PC-9 (cell line): ENCODE data around the gene KCNK2. TPM values are rescaled to one million over a fixed set of nuclear protein-coding genes. Genes with fewer than 3 reads are reported as not detected.

ENCODE experiments used
- BruUV-seq: library from RNA; stranded (reverse); fragments of 400-500 nt; replicated peaks from 2 replicates; lab custom pipeline; 2021; lab: Mats Ljungman, UMichigan
- CTCF ChIA-PET: fragments of 300-600 bp; sonication (Branson Sonifier 250); formaldehyde crosslinking; loops from one replicate; lab custom pipeline; 2022; ENCODE audit warnings: antibody characterized with exemption; lab: Charles Lee
- POLR2A ChIA-PET: fragments of 300-600 bp; sonication (Branson Sonifier 250); formaldehyde crosslinking; loops from one replicate; lab custom pipeline; 2022; ENCODE audit warnings: antibody characterized with exemption; ENCODE audit not compliant: unreplicated experiment; lab: Charles Lee
- DNase-seq, 2 experiments: peaks; one replicate each; pipeline versions ENCODE4 v3.0.0 to v3.0.0-alpha.2; 2015 to 2022; ENCODE audit warnings: mixed read lengths in 1 of 2
- H2AFZ ChIP-seq: fragments of 200-600 bp; sonication (generic); 2 replicates; pipeline ENCODE4 v1.8.1; 2017; ENCODE audit warnings: antibody characterized with exemption
- H3F3A ChIP-seq: fragments of 200-600 bp; sonication (generic); 2 replicates; pipeline ENCODE4 v1.8.1; 2017; ENCODE audit warnings: antibody characterized with exemption, mild to moderate bottlenecking, low read depth; ENCODE audit not compliant: insufficient read depth
- H3K27ac ChIP-seq: fragments of 200-600 bp; sonication (generic); 2 replicates; pipeline ENCODE4 v1.6.1; 2016; ENCODE audit warnings: mixed run types
- H3K27me3 ChIP-seq: fragments of 200-600 bp; sonication (generic); 2 replicates; pipeline ENCODE4 v1.6.1; 2016; ENCODE audit warnings: low read depth, mixed run types; ENCODE audit not compliant: insufficient read depth
- H3K36me3 ChIP-seq: fragments of 200-600 bp; sonication (generic); 2 replicates; pipeline ENCODE4 v1.6.1; 2016; ENCODE audit warnings: low read depth, mixed run types
- H3K4me1 ChIP-seq: fragments of 200-600 bp; sonication (generic); replicated peaks from 2 replicates; pipeline ENCODE4 v1.6.1; 2016; ENCODE audit warnings: mixed run types; ENCODE audit not compliant: insufficient read depth
- H3K4me2 ChIP-seq: fragments of 200-600 bp; sonication (generic); 2 replicates; pipeline ENCODE4 v1.6.1; 2017; ENCODE audit warnings: mixed run types
- H3K4me3 ChIP-seq: fragments of 200-600 bp; sonication (generic); 2 replicates; pipeline ENCODE4 v1.6.1; 2016; ENCODE audit warnings: mixed run types
- H3K79me2 ChIP-seq: fragments of 200-600 bp; sonication (generic); 2 replicates; pipeline ENCODE4 v1.6.1; 2017; ENCODE audit warnings: low read depth, mixed run types
- H3K9me2 ChIP-seq: fragments of 200-600 bp; sonication (generic); 2 replicates; pipeline ENCODE4 v1.8.1; 2017; ENCODE audit warnings: mild to moderate bottlenecking; ENCODE audit not compliant: insufficient read depth
- H3K9me3 ChIP-seq: fragments of 200-600 bp; sonication (generic); 2 replicates; pipeline ENCODE4 v1.8.1; 2016; ENCODE audit warnings: low read depth; ENCODE audit not compliant: insufficient read depth
- H4K20me1 ChIP-seq: fragments of 200-600 bp; sonication (generic); 2 replicates; pipeline ENCODE4 v1.8.1; 2017; ENCODE audit not compliant: insufficient read depth
- CTCF ChIP-seq: fragments of 200-600 bp; sonication (generic); conservative IDR thresholded peaks from 2 replicates; pipeline ENCODE4 v1.6.1; 2017; ENCODE audit warnings: mixed run types, antibody characterized with exemption, mild to moderate bottlenecking, moderate library complexity
- EZH2 ChIP-seq: fragments of 200-600 bp; sonication (generic); IDR thresholded peaks from 2 replicates; pipeline ENCODE4 v1.8.0; 2017; ENCODE audit warnings: antibody characterized with exemption, low read depth
- intact Hi-C: fragments of 100-400 bp; cut with micrococcal nuclease; formaldehyde crosslinking; loops from one replicate; pipeline ENCODE4 v1.10.0; 2022; ENCODE audit not compliant: unreplicated experiment
- total RNA-seq: library from RNA; stranded (reverse); gene quantifications from 2 replicates; pipeline ENCODE4 v1.2.3, GENCODE V29; 2021

The KCNK2 gene
- total RNA-seq, 1 experiment from 2014 or later, result 0.90 TPM

- Histone ChIP-seq H3K79me2 (no peaks in the 10 kb centered on the region), H3F3A (peaks cover 40% of the 10 kb centered on the region), H3K9me2 (no peaks in the 10 kb centered on the region), H4K20me1 (no peaks in the 10 kb centered on the region), H3K36me3 (no peaks in the 10 kb centered on the region), H2AFZ (no peak overlapping the region), H3K4me2 (peak overlapping the region; percentile 71), H3K4me1 (peaks cover 42% of the 10 kb centered on the region), H3K27me3 (no peaks in the 10 kb centered on the region), H3K27ac (peak overlapping the region; percentile 92), H3K4me3 (no peak overlapping the region; the same call in 1 of the 2 replicates), H3K9me3 (0 out of 2 replicates have a peak, but pooled peaks cover 5% of the 10 kb centered on the region)
- DNase-seq, result peak; percentile 73 to 97
- BruUV-seq, result no TSS peak
- CTCF ChIA-PET, result interaction anchor here (0.6 kb wide), 1 partner anchor 10 kb away, joined by 4 read pairs; no protein-coding TSS in a partner anchor
- no peak for TF ChIP-seq EZH2
- TF ChIP-seq CTCF, result no peak
- POLR2A ChIA-PET, result no interaction called here
- intact Hi-C loops, result loop anchor here (5.0 kb wide), 1 partner anchor 212 kb away; no protein-coding TSS in a partner anchor
These were observed 31.8 kb downstream of the KCNK2 start for GRCh38 chr1:215114154-215114933.

GRCh38 chr1:215115760-215116159 lies 33.2 kb downstream of the KCNK2 start:
- ChIA-PET CTCF (no interaction called here), POLR2A (no interaction called here)
- H4K20me1 ChIP-seq, result no peaks in the 10 kb centered on the region
- peak overlapping the region; percentile 92 for H3K27ac ChIP-seq
- no peak overlapping the region for H3K4me3 ChIP-seq
- no peak for TF ChIP-seq EZH2
- H3K9me3 ChIP-seq, result 0 out of 2 replicates have a peak, but pooled peaks cover 5% of the 10 kb centered on the region
- H3F3A ChIP-seq, result peaks cover 40% of the 10 kb centered on the region
- no peaks in the 10 kb centered on the region for H3K9me2 ChIP-seq
- no peak for DNase-seq
- no peaks in the 10 kb centered on the region for H3K79me2 ChIP-seq
- no TSS peak for BruUV-seq
- H2AFZ ChIP-seq, result 0 out of 2 replicates have a peak overlapping the region, but pooled peaks have one; percentile 15
- intact Hi-C loops, result no loop called here
- H3K4me2 ChIP-seq, result peak overlapping the region; percentile 71
- no peaks in the 10 kb centered on the region for H3K27me3 ChIP-seq
- no peaks in the 10 kb centered on the region for H3K36me3 ChIP-seq
- H3K4me1 ChIP-seq, result peaks cover 42% of the 10 kb centered on the region

- Histone ChIP-seq H3K27me3 (no peaks in the 10 kb centered on the region), H3K9me2 (no peaks in the 10 kb centered on the region), H2AFZ (no peak overlapping the region), H3K9me3 (0 out of 2 replicates have a peak, but pooled peaks cover 5% of the 10 kb centered on the region), H3K79me2 (no peaks in the 10 kb centered on the region), H3K4me1 (peaks cover 37% of the 10 kb centered on the region), H3K27ac (no peak overlapping the region), H4K20me1 (no peaks in the 10 kb centered on the region), H3K4me2 (no peak overlapping the region), H3K4me3 (no peak overlapping the region), H3K36me3 (no peaks in the 10 kb centered on the region), H3F3A (peaks cover 33% of the 10 kb centered on the region)
- no TSS peak for BruUV-seq
- intact Hi-C loops, result no loop called here
- CTCF ChIA-PET, result no interaction called here
- DNase-seq, result no peak
- TF ChIP-seq CTCF, result no peak
- no peak for TF ChIP-seq EZH2
- POLR2A ChIA-PET, result no interaction called here
These were observed 35.5 kb downstream of the KCNK2 start for GRCh38 chr1:215118081-215118480.
